H9 (cell line): ENCODE measurements around the gene ATG7. TPM values are rescaled to one million over a fixed set of nuclear protein-coding genes. Genes with fewer than 3 reads are reported as not detected.

Experiments
- DNase-seq: peaks from one replicate; pipeline ENCODE4 v3.0.0-alpha.2; 2017
- H2AFZ ChIP-seq: one replicate; pipeline ENCODE4 v1.6.1; 2013; ENCODE audit warnings: mild to moderate bottlenecking, low read length, control low read depth, moderate library complexity
- H2AK5ac ChIP-seq: 2 replicates; pipeline ENCODE4 v1.6.1; 2013; ENCODE audit warnings: low read length, control low read depth, mixed read lengths; ENCODE audit not compliant: insufficient read length
- H2BK120ac ChIP-seq: one replicate; pipeline ENCODE4 v1.6.1; 2013; ENCODE audit warnings: low read depth, mild to moderate bottlenecking, low read length, control low read depth, inconsistent platforms; ENCODE audit not compliant: poor library complexity, severe bottlenecking
- H2BK12ac ChIP-seq: 2 replicates; pipeline ENCODE4 v1.6.1; 2013; ENCODE audit warnings: low read length, control low read depth, mixed read lengths, low read depth; ENCODE audit not compliant: insufficient read length
- H2BK15ac ChIP-seq: 2 replicates; pipeline ENCODE4 v1.6.1; 2013; ENCODE audit warnings: low read depth, low read length, control low read depth
- H2BK20ac ChIP-seq: one replicate; pipeline ENCODE4 v1.6.1; 2013; ENCODE audit warnings: low read depth, mild to moderate bottlenecking, low read length, control low read depth, inconsistent platforms; ENCODE audit not compliant: poor library complexity, severe bottlenecking
- H2BK5ac ChIP-seq: 2 replicates; pipeline ENCODE4 v1.6.1; 2013; ENCODE audit warnings: low read length, control low read depth, mixed read lengths; ENCODE audit not compliant: insufficient read length
- H3K14ac ChIP-seq: 2 replicates; pipeline ENCODE4 v1.6.1; 2013; ENCODE audit warnings: low read length, control low read depth; ENCODE audit not compliant: insufficient read depth
- H3K18ac ChIP-seq: 2 replicates; pipeline ENCODE4 v1.6.1; 2013; ENCODE audit warnings: low read depth, mild to moderate bottlenecking, mixed read lengths, low read length, control low read depth; ENCODE audit not compliant: insufficient read length
- H3K23ac ChIP-seq: 2 replicates; pipeline ENCODE4 v1.6.1; 2013; ENCODE audit warnings: low read length, control low read depth, mixed read lengths, low read depth; ENCODE audit not compliant: insufficient read length
- H3K23me2 ChIP-seq: 2 replicates; pipeline ENCODE4 v1.6.1; 2013; ENCODE audit warnings: low read depth, mild to moderate bottlenecking, mixed read lengths, low read length, control low read depth; ENCODE audit not compliant: insufficient read length, poor library complexity, severe bottlenecking
- H3K27ac ChIP-seq: 2 replicates; pipeline ENCODE4 v1.5.1; 2013; ENCODE audit warnings: low read length, control low read depth, mixed read lengths, low read depth; ENCODE audit not compliant: insufficient read length
- H3K27me3 ChIP-seq: 2 replicates; pipeline ENCODE4 v1.6.1; 2013; ENCODE audit warnings: low read length, control low read depth, inconsistent platforms; ENCODE audit not compliant: insufficient read depth
- H3K4ac ChIP-seq: 2 replicates; pipeline ENCODE4 v1.6.1; 2013; ENCODE audit warnings: low read depth, mild to moderate bottlenecking, control low read depth, inconsistent platforms, low read length, moderate library complexity
- H3K4me1 ChIP-seq: 2 replicates; pipeline ENCODE4 v1.6.1; 2013; ENCODE audit warnings: low read length, control low read depth, inconsistent platforms; ENCODE audit not compliant: insufficient read depth
- H3K4me2 ChIP-seq: 2 replicates; pipeline ENCODE4 v1.6.1; 2013; ENCODE audit warnings: low read length, control low read depth, mixed read lengths; ENCODE audit not compliant: insufficient read length, insufficient read depth
- H3K56ac ChIP-seq: 2 replicates; pipeline ENCODE4 v1.6.1; 2013; ENCODE audit warnings: low read depth, mild to moderate bottlenecking, mixed read lengths, low read length, control low read depth; ENCODE audit not compliant: insufficient read length
- H3K79me1 ChIP-seq: 2 replicates; pipeline ENCODE4 v1.6.1; 2013; ENCODE audit warnings: low read depth, mild to moderate bottlenecking, moderate library complexity, low read length, control low read depth, inconsistent platforms; ENCODE audit not compliant: insufficient read depth, poor library complexity, severe bottlenecking
- H3K79me2 ChIP-seq: 2 replicates; pipeline ENCODE4 v1.6.1; 2013; ENCODE audit warnings: low read length, control low read depth, inconsistent platforms; ENCODE audit not compliant: insufficient read depth
- H3K9ac ChIP-seq: 2 replicates; pipeline ENCODE4 v1.6.1; 2013; ENCODE audit warnings: low read length, control low read depth, mixed read lengths; ENCODE audit not compliant: insufficient read length; ENCODE audit errors: extremely low read depth
- H3K9me3 ChIP-seq: one replicate; pipeline ENCODE4 v1.6.1; 2013; ENCODE audit warnings: low read depth, low read length, inconsistent platforms; ENCODE audit not compliant: control insufficient read depth
- H3T11ph ChIP-seq: one replicate; pipeline ENCODE4 v1.6.1; 2013; ENCODE audit warnings: mild to moderate bottlenecking, low read length, control low read depth, inconsistent platforms
- H4K20me1 ChIP-seq: one replicate; pipeline ENCODE4 v1.6.1; 2013; ENCODE audit not compliant: control insufficient read depth, insufficient read length, insufficient read depth
- H4K5ac ChIP-seq: 2 replicates; pipeline ENCODE4 v1.6.1; 2013; ENCODE audit warnings: low read depth, mild to moderate bottlenecking, mixed read lengths, low read length, control low read depth; ENCODE audit not compliant: insufficient read length
- H4K8ac ChIP-seq: replicated peaks from 2 replicates; pipeline ENCODE4 v1.6.1; 2013; ENCODE audit warnings: low read length, control low read depth, mixed read lengths, low read depth; ENCODE audit not compliant: insufficient read length
- H4K91ac ChIP-seq: 2 replicates; pipeline ENCODE4 v1.6.1; 2013; ENCODE audit warnings: low read depth, mild to moderate bottlenecking, moderate library complexity, mixed read lengths, low read length, control low read depth; ENCODE audit not compliant: insufficient read length
- H3K27ac Mint-ChIP-seq, 3 experiments: 2 replicates in 2 of 3; 3 replicates in 1 of 3; pipeline ENCODE4 v1.8.0; 2020 to 2021; ENCODE audit warnings: mixed read lengths in 3 of 3, mild to moderate bottlenecking in 1 of 3, moderate library complexity in 1 of 3
- H3K27me3 Mint-ChIP-seq: 2 replicates; pipeline ENCODE4 v1.8.0; 2021; ENCODE audit warnings: low read depth, mild to moderate bottlenecking, moderate library complexity, mixed read lengths
- H3K36me3 Mint-ChIP-seq, 3 experiments: 2 replicates in 2 of 3; 3 replicates in 1 of 3; pipeline ENCODE4 v1.8.0; 2020 to 2021; ENCODE audit warnings: low read depth in 3 of 3, mixed read lengths in 3 of 3; ENCODE audit not compliant: insufficient read depth in 1 of 3
- H3K4me1 Mint-ChIP-seq, 2 experiments: 2 replicates each; pipeline ENCODE4 v1.8.0; 2020; ENCODE audit warnings: mixed read lengths in 2 of 2
- H3K4me3 Mint-ChIP-seq, 2 experiments: 2 replicates in 1 of 2; 3 replicates in 1 of 2; pipeline ENCODE4 v1.8.0; 2020 to 2021; ENCODE audit warnings: mild to moderate bottlenecking in 2 of 2, mixed read lengths in 2 of 2, moderate library complexity in 1 of 2
- H3K9me3 Mint-ChIP-seq, 2 experiments: 2 replicates in 1 of 2; 3 replicates in 1 of 2; pipeline ENCODE4 v1.8.0; 2020; ENCODE audit warnings: mild to moderate bottlenecking in 2 of 2, mixed read lengths in 2 of 2, moderate library complexity in 1 of 2
- WGBS: extraction: QIAGEN DNeasy Blood & Tissue Kit; methylation state at CpG from one replicate; pipeline ENCODE4 v1.1.7; 2013; ENCODE audit warnings: missing lambda C conversion rate, low lambda C conversion rate, mixed read lengths; ENCODE audit not compliant: insufficient read length; ENCODE audit errors: extremely low coverage; 5-methylcytosine and 5-hydroxymethylcytosine counted together
- total RNA-seq: library from RNA; stranded (reverse); gene quantifications from 2 replicates; pipeline ENCODE4 v1.2.1, GENCODE V29; 2021
- TF ChIP-seq, protein P1 (sequence below): fragments of 200-600 bp; sonication (generic); conservative IDR thresholded peaks from 3 replicates; pipeline ENCODE4 v1.8.0; 2021; ENCODE audit warnings: antibody characterized with exemption, mild to moderate bottlenecking

The ATG7 gene
- total RNA-seq, 1 experiment from 2014 or later, result 17.9 TPM

DNA sequence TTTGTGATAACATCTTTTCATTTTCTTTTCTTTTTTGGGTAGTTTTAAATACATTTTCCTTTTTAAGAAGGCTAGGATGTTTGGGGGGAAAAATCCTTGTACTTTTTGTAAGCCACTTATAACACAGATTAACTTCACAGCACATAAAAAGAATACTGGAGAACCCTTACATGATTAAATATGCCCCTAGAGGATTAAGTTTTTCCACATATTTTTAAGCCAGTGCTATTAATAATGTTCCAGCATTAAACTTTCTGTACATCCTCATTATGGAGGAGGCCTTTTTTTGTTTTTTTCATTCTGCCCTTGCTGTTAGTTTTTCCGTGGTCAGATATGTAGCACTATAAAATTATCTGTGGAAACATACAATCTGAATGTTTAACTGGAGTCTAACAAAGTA is 147.9 kb downstream of the ATG7 start:
- no peak overlapping the region for H3K4me3 Mint-ChIP-seq
- H4K20me1 ChIP-seq, result no peaks in the 10 kb centered on the region
- no peak overlapping the region for H2BK15ac ChIP-seq
- TF ChIP-seq, protein P1, sequence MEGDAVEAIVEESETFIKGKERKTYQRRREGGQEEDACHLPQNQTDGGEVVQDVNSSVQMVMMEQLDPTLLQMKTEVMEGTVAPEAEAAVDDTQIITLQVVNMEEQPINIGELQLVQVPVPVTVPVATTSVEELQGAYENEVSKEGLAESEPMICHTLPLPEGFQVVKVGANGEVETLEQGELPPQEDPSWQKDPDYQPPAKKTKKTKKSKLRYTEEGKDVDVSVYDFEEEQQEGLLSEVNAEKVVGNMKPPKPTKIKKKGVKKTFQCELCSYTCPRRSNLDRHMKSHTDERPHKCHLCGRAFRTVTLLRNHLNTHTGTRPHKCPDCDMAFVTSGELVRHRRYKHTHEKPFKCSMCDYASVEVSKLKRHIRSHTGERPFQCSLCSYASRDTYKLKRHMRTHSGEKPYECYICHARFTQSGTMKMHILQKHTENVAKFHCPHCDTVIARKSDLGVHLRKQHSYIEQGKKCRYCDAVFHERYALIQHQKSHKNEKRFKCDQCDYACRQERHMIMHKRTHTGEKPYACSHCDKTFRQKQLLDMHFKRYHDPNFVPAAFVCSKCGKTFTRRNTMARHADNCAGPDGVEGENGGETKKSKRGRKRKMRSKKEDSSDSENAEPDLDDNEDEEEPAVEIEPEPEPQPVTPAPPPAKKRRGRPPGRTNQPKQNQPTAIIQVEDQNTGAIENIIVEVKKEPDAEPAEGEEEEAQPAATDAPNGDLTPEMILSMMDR, result no peak
- H2AFZ ChIP-seq, result no peak overlapping the region
- no peak overlapping the region for H3T11ph ChIP-seq
- no peak overlapping the region for H4K5ac ChIP-seq
- DNase-seq, result no peak
- no peak overlapping the region for H2BK120ac ChIP-seq
- no peaks in the 10 kb centered on the region for H3K27me3 ChIP-seq
- no peaks in the 10 kb centered on the region for H3K9me3 Mint-ChIP-seq
- H3K27me3 Mint-ChIP-seq, result no peaks in the 10 kb centered on the region
- no peak overlapping the region for H3K23ac ChIP-seq
- no peak overlapping the region for H3K4ac ChIP-seq
- no peaks in the 10 kb centered on the region for H3K23me2 ChIP-seq
- no peaks in the 10 kb centered on the region for H3K36me3 Mint-ChIP-seq
- no peak overlapping the region for H3K27ac Mint-ChIP-seq
- no CpG with 5 or more reads among the region's 1 CpG for WGBS
- H2AK5ac ChIP-seq, result no peak overlapping the region
- H3K56ac ChIP-seq, result no peak overlapping the region
- no peaks in the 10 kb centered on the region for H3K79me2 ChIP-seq
- H3K4me1 Mint-ChIP-seq, result peaks cover 4 to 8% of the 10 kb centered on the region in 2 experiments
- no peaks in the 10 kb centered on the region for H3K79me1 ChIP-seq
- H4K8ac ChIP-seq, result no peak overlapping the region
- no peak overlapping the region for H3K9ac ChIP-seq
- H3K9me3 ChIP-seq, result no peaks in the 10 kb centered on the region
- no peaks in the 10 kb centered on the region for H3K4me1 ChIP-seq
- H3K18ac ChIP-seq, result no peak overlapping the region
- no peak overlapping the region for H2BK12ac ChIP-seq
- H2BK20ac ChIP-seq, result no peak overlapping the region
- H4K91ac ChIP-seq, result no peak overlapping the region
- no peak overlapping the region for H3K14ac ChIP-seq
- H3K4me2 ChIP-seq, result no peak overlapping the region
- H3K27ac ChIP-seq, result no peak overlapping the region
- no peak overlapping the region for H2BK5ac ChIP-seq
